Spleen (tissue), 11 donors: Measurements from ENCODE around the gene A4GALT. TPM values are rescaled to one million over a fixed set of nuclear protein-coding genes. Genes with fewer than 3 reads are reported as not detected.
A peak's percentile ranks its signal among the peaks of the same experiment; 100 is the strongest.

ENCODE experiments used
- DNase-seq: peaks from one replicate; pipeline ENCODE4 v3.0.0-alpha.2; 2020
- H3K27ac ChIP-seq, 8 donors: fragments of 200-600 bp; sonication (generic) in 7 of 8; 1 replicate in 4 of 8; 2 replicates in 4 of 8; pipeline versions ENCODE4 v1.5.0 to v1.8.0; 2016 to 2021; ENCODE audit warnings: inconsistent platforms in 4 of 8, mild to moderate bottlenecking in 4 of 8, moderate library complexity in 1 of 8
- H3K27me3 ChIP-seq, 7 donors: fragments of 200-600 bp; sonication (generic) in 6 of 7; replicated peaks in 1 of 7; 1 replicate in 4 of 7; 2 replicates in 3 of 7; pipeline versions ENCODE4 v1.5.0 to v1.8.0; 2016 to 2021; ENCODE audit warnings: inconsistent platforms in 3 of 7, mild to moderate bottlenecking in 1 of 7
- H3K36me3 ChIP-seq, 6 donors: fragments of 200-600 bp; sonication (generic) in 5 of 6; 1 replicate in 4 of 6; 2 replicates in 2 of 6; pipeline versions ENCODE4 v1.5.0 to v1.8.0; 2016 to 2021; ENCODE audit warnings: inconsistent platforms in 2 of 6
- H3K4me1 ChIP-seq, 6 donors: fragments of 200-600 bp; sonication (generic) in 5 of 6; 1 replicate in 3 of 6; 2 replicates in 3 of 6; pipeline versions ENCODE4 v1.5.0 to v1.8.0; 2016 to 2021; ENCODE audit warnings: inconsistent platforms in 3 of 6
- H3K4me3 ChIP-seq, 8 donors: fragments of 200-600 bp; sonication (generic) in 7 of 8; 1 replicate in 4 of 8; 2 replicates in 4 of 8; pipeline versions ENCODE4 v1.5.0 to v1.8.0; 2016 to 2021; ENCODE audit warnings: inconsistent platforms in 4 of 8, mild to moderate bottlenecking in 4 of 8, moderate library complexity in 2 of 8
- H3K9me3 ChIP-seq, 8 donors: fragments of 200-600 bp; sonication (generic) in 7 of 8; 1 replicate in 4 of 8; 2 replicates in 4 of 8; pipeline versions ENCODE4 v1.5.0 to v1.8.0; 2016 to 2021; ENCODE audit warnings: inconsistent platforms in 4 of 8
- CTCF ChIP-seq, 11 experiments: fragments of 200-600 bp in 7 of 11; fragments of 450-650 bp in 4 of 11; sonication (generic) in 4 of 11; IDR thresholded peaks in 8 of 11; conservative IDR thresholded peaks in 3 of 11; 1 replicate in 7 of 11; 2 replicates in 4 of 11; pipeline versions ENCODE4 v1.4.0 to v1.8.0; 2016 to 2021; ENCODE audit warnings: antibody characterized with exemption in 11 of 11, inconsistent platforms in 4 of 11, mild to moderate bottlenecking in 1 of 11
- POLR2A ChIP-seq, 3 donors: fragments of 450-650 bp; IDR thresholded peaks; one replicate each; pipeline ENCODE4 v1.5.1; 2017; ENCODE audit warnings: antibody characterized with exemption in 3 of 3, mild to moderate bottlenecking in 1 of 3
- POLR2AphosphoS5 ChIP-seq, 3 donors: sonication (generic); formaldehyde crosslinking; IDR thresholded peaks; one replicate each; pipeline ENCODE4 v1.5.1; 2017; ENCODE audit warnings: antibody characterized with exemption in 3 of 3
- WGBS, 5 donors: extraction: QIAGEN DNeasy Blood & Tissue Kit in 3 of 5; methylation state at CpG; one replicate each; pipeline versions ENCODE4 v1.1.5 to v1.1.7; 2013 to 2018; 5-methylcytosine and 5-hydroxymethylcytosine counted together
- intact Hi-C: fragments of 100-400 bp; cut with DNase I; formaldehyde crosslinking; loops from one replicate; pipeline ENCODE4 v1.15.0; 2023; ENCODE audit warnings: low total_unique reads
- polyA plus RNA-seq, 3 donors: library from polyadenylated mRNA; stranded (reverse); fragments of 200-250 nt; gene quantifications; one replicate each; pipeline ENCODE4 v1.2.1, GENCODE V29; 2013
- small RNA-seq, 4 donors: library from RNA; depleted of rRNA; stranded (forward); fragments of <200 nt; gene quantifications; one replicate each; pipeline ENCODE3, GENCODE V24; 2016
- total RNA-seq, 7 donors: library from RNA; depleted of rRNA in 3 of 7; stranded (reverse); fragments of >200 nt in 3 of 7; fragmentation: NEBNext Ultra II Directional in 4 of 7; extraction: Animal tissue kit (Norgen Biotek cat#: 25700) in 4 of 7; gene quantifications; one replicate each; pipeline versions ENCODE4 v1.1.0 to v1.2.1, GENCODE V29; 2016 to 2021
- donor health status: healthy with polysubstance abuse.
- donor health status: DM: no; HTN: no; CAD: no; lungs with moderate emphysema.
- donor health status: DM: no; HTN: no; CAD: no.
- donor health status: Bipolar disorder and iron deficiency.
- donor health status: healthy.
- donor health status: DM: no; HTN: no; CAD: no.
- donor health status: DM: yes; HTN: yes; CAD: no.

Gene A4GALT
- total and polyA plus RNA-seq, 10 donors, result 7.3 to 45.2 (median 20.8) TPM

GRCh38 chr22:42642806-42643633 is 77.7 kb downstream of the A4GALT start:
- 62 to 65% (median 64%) methylated on average over 9 to 12 of the region's 12 CpGs for WGBS, 5 donors
- peaks cover 55 to 92% (median 74%) of the 10 kb centered on the region in 6 donors for H3K4me1 ChIP-seq
- H3K27ac ChIP-seq, result peak overlapping the region in 7 of 8 donors; percentile 57 to 81 (median 70)
- DNase-seq, result no peak
- TF ChIP-seq POLR2A (IDR thresholded peaks at IDR 0.05) (no peak), POLR2AphosphoS5 (IDR thresholded peaks at IDR 0.05) (no peak), CTCF (IDR thresholded peaks at IDR 0.05 in 8 of 11, conservative IDR thresholded peaks at IDR 0.05 in 3 of 11) (no peak)
- no peaks in the 10 kb centered on the region for H3K9me3 ChIP-seq
- H3K36me3 ChIP-seq, result peaks cover 0 to 13% (median 0%) of the 10 kb centered on the region in 6 donors
- no peak overlapping the region for H3K4me3 ChIP-seq
- no peaks in the 10 kb centered on the region for H3K27me3 ChIP-seq
- intact Hi-C loops, result no loop called here

Small RNAs within 50 kb of the gene (small RNA-seq; reads per million reads assigned to genes)
- 0 reads per million in 4 donors for gene RF00019

Other genes starting within 250 kb of the A4GALT start
- 10 to 100 TPM; 27.1 to 47.4 (median 42.5) TPM for gene RRP7A, start 201.1 kb downstream of the A4GALT start, total RNA-seq
- gene RRP7A, start 201.1 kb downstream of the A4GALT start, polyA plus RNA-seq, result 10 to 100 TPM in 2 of 3 donors, 1 to 10 TPM in 1; 8.9 to 38.8 (median 31.5) TPM
- gene SERHL2, start 166.9 kb downstream of the A4GALT start, total RNA-seq, result 1 to 10 TPM; 1.7 to 4.1 (median 3.0) TPM
- gene SERHL2, start 166.9 kb downstream of the A4GALT start, polyA plus RNA-seq, result 1 to 10 TPM; 2.2 to 4.1 (median 2.6) TPM
- gene POLDIP3, start 106.0 kb downstream of the A4GALT start, total RNA-seq, result 10 to 100 TPM; 37.0 to 64.7 (median 59.2) TPM
- gene POLDIP3, start 106.0 kb downstream of the A4GALT start, polyA plus RNA-seq, result 10 to 100 TPM; 17.5 to 29.4 (median 23.3) TPM
- gene ATP5MGL, start 80.3 kb downstream of the A4GALT start, total RNA-seq, result 1 to 10 TPM in 4 of 7 donors, under 1 TPM in 1, not detected in 2; 0.63 to 1.7 (median 1.1) TPM
- not detected for gene ATP5MGL, start 80.3 kb downstream of the A4GALT start, polyA plus RNA-seq
- 100 to 1,000 TPM in 4 of 7 donors, 10 to 100 TPM in 3; 61.7 to 134 (median 101) TPM for gene CYB5R3, start 71.5 kb downstream of the A4GALT start, total RNA-seq
- gene CYB5R3, start 71.5 kb downstream of the A4GALT start, polyA plus RNA-seq, result 10 to 100 TPM; 37.3 to 79.7 (median 66.7) TPM
- 10 to 100 TPM; 30.9 to 46.8 (median 40.8) TPM for gene ARFGAP3, start 136.4 kb upstream of the A4GALT start, total RNA-seq
- 10 to 100 TPM; 15.0 to 23.6 (median 15.6) TPM for gene ARFGAP3, start 136.4 kb upstream of the A4GALT start, polyA plus RNA-seq